PC-3 (cell line): ENCODE data around the gene LGI4. TPM values are rescaled to one million over a fixed set of nuclear protein-coding genes. Genes with fewer than 3 reads are reported as not detected.

ENCODE experiments used
- ATAC-seq: fragments of 200-7000 bp; cut with Tn5 transposase; 2 replicates; pipeline ENCODE4 v1.9.1; 2020; ENCODE audit warnings: mild to moderate bottlenecking, moderate library complexity
- BruUV-seq: library from RNA; stranded (reverse); fragments of 400-500 nt; replicated peaks from 2 replicates; lab custom pipeline; 2021; lab: Mats Ljungman, UMichigan
- CTCF ChIA-PET: fragments of 300-600 bp; sonication (Branson Sonifier 250); formaldehyde crosslinking; loops from one replicate; lab custom pipeline; 2022; ENCODE audit warnings: antibody characterized with exemption; lab: Charles Lee
- POLR2A ChIA-PET: fragments of 300-600 bp; sonication (Branson Sonifier 250); formaldehyde crosslinking; loops from one replicate; lab custom pipeline; 2022; ENCODE audit warnings: antibody characterized with exemption; ENCODE audit not compliant: unreplicated experiment; lab: Charles Lee
- DNase-seq: peaks from one replicate; pipeline ENCODE4 v3.0.0-alpha.2; 2015
- H2AFZ ChIP-seq: fragments of 300-600 bp; sonication (generic); 2 replicates; pipeline ENCODE4 v1.6.0; 2016; ENCODE audit warnings: antibody characterized with exemption, low read length
- H3F3A ChIP-seq: fragments of 300-600 bp; sonication (generic); one replicate; pipeline ENCODE4 v1.6.0; 2017; ENCODE audit warnings: antibody characterized with exemption, low read length, control low read depth, mild to moderate bottlenecking; ENCODE audit not compliant: unreplicated experiment
- H3K27ac ChIP-seq: fragments of 300-600 bp; sonication (generic); 2 replicates; pipeline ENCODE4 v1.5.1; 2016; ENCODE audit warnings: mild to moderate bottlenecking, low read length
- H3K27me3 ChIP-seq: fragments of 300-600 bp; sonication (generic); 2 replicates; pipeline ENCODE4 v1.6.1; 2016; ENCODE audit warnings: low read length, mixed read lengths
- H3K36me3 ChIP-seq: fragments of 300-600 bp; sonication (generic); 2 replicates; pipeline ENCODE4 v1.6.1; 2016; ENCODE audit warnings: low read depth, mixed run types, low read length, mixed read lengths
- H3K4me1 ChIP-seq: fragments of 300-600 bp; sonication (generic); 2 replicates; pipeline ENCODE4 v1.5.1; 2016; ENCODE audit warnings: low read length; ENCODE audit not compliant: insufficient read depth
- H3K4me2 ChIP-seq: fragments of 300-600 bp; sonication (generic); 2 replicates; pipeline ENCODE4 v1.6.0; 2016; ENCODE audit warnings: low read length
- H3K4me3 ChIP-seq: fragments of 300-600 bp; sonication (generic); 2 replicates; pipeline ENCODE4 v1.5.1; 2016; ENCODE audit warnings: mild to moderate bottlenecking, low read length, mixed read lengths
- H3K79me2 ChIP-seq: fragments of 300-600 bp; sonication (generic); 2 replicates; pipeline ENCODE4 v1.6.1; 2017; ENCODE audit warnings: low read length, mixed read lengths
- H3K9ac ChIP-seq: fragments of 300-600 bp; sonication (generic); 2 replicates; pipeline ENCODE4 v1.6.0; 2016; ENCODE audit warnings: mild to moderate bottlenecking, low read length
- H3K9me2 ChIP-seq: fragments of 300-600 bp; sonication (generic); replicated peaks from 2 replicates; pipeline ENCODE4 v1.6.1; 2016; ENCODE audit warnings: mixed run types, low read length, mixed read lengths
- H3K9me3 ChIP-seq: fragments of 300-600 bp; sonication (generic); 2 replicates; pipeline ENCODE4 v1.6.1; 2016; ENCODE audit warnings: low read length, mixed read lengths
- H4K20me1 ChIP-seq: fragments of 300-600 bp; sonication (generic); 2 replicates; pipeline ENCODE4 v1.6.1; 2016; ENCODE audit warnings: low read length, mixed read lengths
- EZH2 ChIP-seq: fragments of 300-600 bp; sonication (generic); IDR thresholded peaks from one replicate; pipeline ENCODE4 v1.6.1; 2017; ENCODE audit warnings: antibody characterized with exemption, mild to moderate bottlenecking, low read length; ENCODE audit not compliant: unreplicated experiment
- EZH2phosphoT487 ChIP-seq: fragments of 300-600 bp; sonication (generic); IDR thresholded peaks from 2 replicates; pipeline ENCODE4 v1.6.1; 2018; ENCODE audit warnings: mild to moderate bottlenecking, antibody characterized with exemption, low read length, borderline replicate concordance
- intact Hi-C: fragments of 100-400 bp; cut with micrococcal nuclease; formaldehyde crosslinking; loops from 2 replicates; pipeline ENCODE4 v1.9.0; 2023
- total RNA-seq: library from RNA; depleted of rRNA; stranded (reverse); fragments of >200 nt; gene quantifications from 2 replicates; pipeline ENCODE4 v1.2.3, GENCODE V29; 2014
- TF ChIP-seq, protein P1 (sequence below): fragments of 300-600 bp; sonication (generic); conservative IDR thresholded peaks from 2 replicates; pipeline ENCODE4 v1.5.1; 2017; ENCODE audit warnings: antibody characterized with exemption, low read depth, mild to moderate bottlenecking, low read length

The LGI4 gene
- total RNA-seq, 1 experiment from 2014 or later, result 0.22 TPM

DNA sequence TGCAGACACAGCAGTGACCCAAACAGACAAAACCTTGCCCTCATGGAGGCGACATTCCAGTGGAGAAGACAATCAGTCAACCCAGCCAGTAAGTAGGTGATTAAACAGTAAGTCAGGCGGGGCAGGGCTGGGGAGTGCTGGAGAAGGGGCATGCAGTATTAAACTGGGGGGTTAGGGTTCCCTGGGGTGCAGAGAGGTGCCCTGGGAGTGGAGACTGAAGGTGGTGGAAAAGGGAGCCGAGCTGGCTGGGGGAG, 50.4 kb downstream of the LGI4 start:
- Histone ChIP-seq H3K36me3 (no peaks in the 10 kb centered on the region), H3K9me3 (no peaks in the 10 kb centered on the region), H3K9ac (no peak overlapping the region), H3K79me2 (no peaks in the 10 kb centered on the region), H3K9me2 (no peaks in the 10 kb centered on the region), H2AFZ (no peak overlapping the region), H3F3A (no peaks in the 10 kb centered on the region), H3K4me1 (no peaks in the 10 kb centered on the region), H3K4me3 (no peak overlapping the region), H3K27ac (no peak overlapping the region), H4K20me1 (no peaks in the 10 kb centered on the region), H3K4me2 (no peak overlapping the region), H3K27me3 (no peaks in the 10 kb centered on the region)
- TF ChIP-seq EZH2phosphoT487, result no peak
- no peak for TF ChIP-seq EZH2
- TF ChIP-seq, protein P1, sequence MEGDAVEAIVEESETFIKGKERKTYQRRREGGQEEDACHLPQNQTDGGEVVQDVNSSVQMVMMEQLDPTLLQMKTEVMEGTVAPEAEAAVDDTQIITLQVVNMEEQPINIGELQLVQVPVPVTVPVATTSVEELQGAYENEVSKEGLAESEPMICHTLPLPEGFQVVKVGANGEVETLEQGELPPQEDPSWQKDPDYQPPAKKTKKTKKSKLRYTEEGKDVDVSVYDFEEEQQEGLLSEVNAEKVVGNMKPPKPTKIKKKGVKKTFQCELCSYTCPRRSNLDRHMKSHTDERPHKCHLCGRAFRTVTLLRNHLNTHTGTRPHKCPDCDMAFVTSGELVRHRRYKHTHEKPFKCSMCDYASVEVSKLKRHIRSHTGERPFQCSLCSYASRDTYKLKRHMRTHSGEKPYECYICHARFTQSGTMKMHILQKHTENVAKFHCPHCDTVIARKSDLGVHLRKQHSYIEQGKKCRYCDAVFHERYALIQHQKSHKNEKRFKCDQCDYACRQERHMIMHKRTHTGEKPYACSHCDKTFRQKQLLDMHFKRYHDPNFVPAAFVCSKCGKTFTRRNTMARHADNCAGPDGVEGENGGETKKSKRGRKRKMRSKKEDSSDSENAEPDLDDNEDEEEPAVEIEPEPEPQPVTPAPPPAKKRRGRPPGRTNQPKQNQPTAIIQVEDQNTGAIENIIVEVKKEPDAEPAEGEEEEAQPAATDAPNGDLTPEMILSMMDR, result no peak
- CTCF ChIA-PET, result no interaction called here
- intact Hi-C loops, result no loop called here
- BruUV-seq, result no TSS peak
- POLR2A ChIA-PET, result no interaction called here
- DNase-seq, result no peak
- ATAC-seq, result no peak

DNA sequence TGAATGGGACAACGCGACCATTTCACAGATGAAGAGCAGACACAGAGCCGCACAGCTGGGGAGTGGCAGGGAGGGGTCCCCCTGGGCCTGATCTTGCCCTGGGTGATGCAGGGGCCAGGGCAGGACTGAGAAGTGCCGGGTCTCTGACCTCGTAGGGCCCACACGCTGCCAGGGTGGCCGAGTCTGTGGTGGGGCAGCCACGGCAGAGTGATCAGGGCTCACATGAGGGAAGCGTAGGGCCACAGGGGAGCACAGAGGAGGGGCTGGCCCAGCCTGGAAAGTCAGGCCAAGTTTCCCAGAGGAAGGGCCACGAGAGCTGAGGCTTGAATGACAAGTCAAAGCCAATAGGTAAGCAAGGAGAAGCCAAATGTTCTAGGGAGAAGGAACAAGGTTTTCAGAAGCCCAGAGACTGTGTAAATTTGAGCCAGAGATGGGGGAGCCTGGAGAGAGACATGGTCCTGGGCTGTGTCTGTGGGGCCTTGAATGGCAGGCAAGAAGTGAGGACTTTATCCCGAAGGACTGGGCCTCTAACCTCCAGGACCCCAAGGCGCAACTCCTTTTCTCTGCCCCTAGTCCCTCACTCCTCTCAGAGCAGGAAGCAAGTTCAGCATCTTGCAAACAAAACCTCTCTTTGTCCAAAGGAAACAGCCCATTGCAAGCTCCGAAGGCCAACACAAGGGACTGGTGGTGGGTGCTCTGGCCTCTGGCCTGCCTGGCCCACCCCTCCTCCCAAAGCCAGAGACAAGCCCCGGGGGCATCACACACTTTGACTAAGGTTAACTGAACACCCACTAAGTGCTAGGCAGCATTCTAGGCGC, 51.0 kb downstream of the LGI4 start:
- Histone ChIP-seq H3F3A (no peaks in the 10 kb centered on the region), H4K20me1 (no peaks in the 10 kb centered on the region), H3K36me3 (no peaks in the 10 kb centered on the region), H3K79me2 (no peaks in the 10 kb centered on the region), H3K27ac (no peak overlapping the region), H3K4me1 (no peaks in the 10 kb centered on the region), H3K9me2 (no peaks in the 10 kb centered on the region), H3K4me2 (no peak overlapping the region), H3K4me3 (no peak overlapping the region), H2AFZ (no peak overlapping the region), H3K9ac (no peak overlapping the region), H3K27me3 (no peaks in the 10 kb centered on the region), H3K9me3 (no peaks in the 10 kb centered on the region)
- ATAC-seq (no peak), DNase-seq (no peak)
- no TSS peak for BruUV-seq
- POLR2A ChIA-PET, result no interaction called here
- CTCF ChIA-PET, result no interaction called here
- TF ChIP-seq EZH2 (no peak), EZH2phosphoT487 (no peak)
- TF ChIP-seq, protein P1, result no peak
- intact Hi-C loops, result no loop called here

DNA sequence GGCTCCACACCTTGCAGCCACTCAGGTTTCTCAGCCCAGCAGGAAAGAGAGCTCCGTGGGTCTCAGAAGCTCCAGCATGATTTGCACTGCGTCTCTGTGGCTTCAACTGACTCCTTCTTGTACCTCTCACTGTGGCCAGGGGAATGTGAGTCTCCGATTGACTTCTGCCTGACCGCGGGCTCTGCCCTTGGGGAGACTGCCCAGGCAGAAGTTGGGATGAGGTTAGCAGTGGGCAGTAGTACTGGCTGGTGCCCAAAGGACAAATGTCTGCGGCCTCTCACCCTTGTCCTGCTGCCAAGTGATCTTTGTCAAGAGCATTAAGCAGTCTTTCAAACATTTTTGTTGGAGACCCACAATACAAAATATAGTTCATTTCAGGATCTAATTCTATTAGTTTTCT, 53.7 kb downstream of the LGI4 start:
- Histone ChIP-seq H3K9ac (no peak overlapping the region), H3F3A (no peaks in the 10 kb centered on the region), H3K27ac (no peak overlapping the region), H3K4me1 (no peaks in the 10 kb centered on the region), H3K4me3 (no peak overlapping the region), H3K27me3 (no peaks in the 10 kb centered on the region), H3K9me2 (no peaks in the 10 kb centered on the region), H3K79me2 (no peaks in the 10 kb centered on the region), H3K9me3 (no peaks in the 10 kb centered on the region), H4K20me1 (no peaks in the 10 kb centered on the region), H3K4me2 (no peak overlapping the region), H2AFZ (no peak overlapping the region), H3K36me3 (no peaks in the 10 kb centered on the region)
- TF ChIP-seq EZH2phosphoT487 (no peak), EZH2 (no peak)
- TF ChIP-seq, protein P1, result no peak
- ATAC-seq (no peak), DNase-seq (no peak)
- ChIA-PET POLR2A (no interaction called here), CTCF (interaction anchor here (0.7 to 1.0 kb wide), 2 partner anchors 14 to 26 kb away, joined by 3 to 5 read pairs; no protein-coding TSS in a partner anchor)
- intact Hi-C loops, result no loop called here
- no TSS peak for BruUV-seq
